Gastrocnemius medialis (tissue), 4 donors: ENCODE measurements around the gene MRM2. TPM values are rescaled to one million over a fixed set of nuclear protein-coding genes. Genes with fewer than 3 reads are reported as not detected.

Experiments
- ATAC-seq, 2 donors: fragments of 150-250 bp; one replicate each; pipeline ENCODE4 v1.9.1; 2016
- DNase-seq, 2 donors: peaks; one replicate each; pipeline ENCODE4 v3.0.0-alpha.2; 2019
- H3K27ac ChIP-seq, 4 donors: fragments of 200-600 bp; sonication (generic); 1 replicate in 1 of 4; 2 replicates in 3 of 4; pipeline ENCODE4 v1.5.1; 2016 to 2018; ENCODE audit warnings: mild to moderate bottlenecking in 2 of 4, moderate library complexity in 1 of 4
- H3K27me3 ChIP-seq, 3 donors: fragments of 200-600 bp; sonication (generic) in 2 of 3; 1 replicate in 1 of 3; 2 replicates in 2 of 3; pipeline versions ENCODE4 v1.5.1 to v1.6.0; 2016 to 2019; ENCODE audit warnings: mild to moderate bottlenecking in 1 of 3, moderate library complexity in 1 of 3
- H3K36me3 ChIP-seq, 2 donors: fragments of 200-600 bp; sonication (generic) in 1 of 2; one replicate each; pipeline ENCODE4 v1.5.1; 2017 to 2018
- H3K4me1 ChIP-seq, 2 donors: fragments of 200-600 bp; sonication (generic) in 1 of 2; one replicate each; pipeline ENCODE4 v1.5.1; 2016 to 2017; ENCODE audit warnings: mild to moderate bottlenecking in 2 of 2
- H3K4me3 ChIP-seq, 4 donors: fragments of 200-600 bp; sonication (generic) in 3 of 4; 1 replicate in 1 of 4; 2 replicates in 3 of 4; pipeline ENCODE4 v1.5.1; 2016 to 2019; ENCODE audit warnings: mild to moderate bottlenecking in 2 of 4
- H3K9me3 ChIP-seq, 3 donors: fragments of 200-600 bp; sonication (generic) in 2 of 3; 1 replicate in 1 of 3; 2 replicates in 2 of 3; pipeline ENCODE4 v1.5.1; 2016 to 2019
- CTCF ChIP-seq, 5 experiments: fragments of 450-650 bp in 3 of 5; fragments of 200-600 bp in 2 of 5; sonication (generic) in 2 of 5; IDR thresholded peaks in 4 of 5; conservative IDR thresholded peaks in 1 of 5; 1 replicate in 4 of 5; 2 replicates in 1 of 5; pipeline ENCODE4 v1.5.1; 2016 to 2019; ENCODE audit warnings: antibody characterized with exemption in 5 of 5, mild to moderate bottlenecking in 3 of 5, moderate library complexity in 3 of 5
- POLR2A ChIP-seq, 2 donors: fragments of 450-650 bp; IDR thresholded peaks; one replicate each; pipeline ENCODE4 v1.6.1; 2017; ENCODE audit warnings: antibody characterized with exemption in 2 of 2, mild to moderate bottlenecking in 2 of 2, moderate library complexity in 2 of 2
- in situ Hi-C, 4 donors: fragments of 200-750 bp; cut with MboI; loops; one replicate each; pipeline versions ENCODE4 v1.15.0 to v1.8.0; 2017; ENCODE audit warnings: low sequenced_read_pairs in 4 of 4
- intact Hi-C: fragments of 100-400 bp; cut with DNase I; formaldehyde crosslinking; loops from one replicate; pipeline ENCODE4 v1.15.1; 2023; ENCODE audit warnings: low total_unique reads
- microRNA-seq, 2 donors: library from miRNA; unstranded; fragments of <30 nt; microRNA quantifications; one replicate each; pipeline ENCODE4, GENCODE V29; 2016; ENCODE audit warnings: borderline replicate concordance in 2 of 2
- total RNA-seq, 4 donors: library from RNA; depleted of rRNA; stranded (reverse); fragments of >200 nt; gene quantifications; one replicate each; pipeline versions ENCODE4 v1.1.0 to v1.2.3, GENCODE V29; 2016

The MRM2 gene
- total RNA-seq, 4 donors from 2014 or later, result 14.1 to 41.7 (median 16.9) TPM

- Histone ChIP-seq H3K4me1 (no peaks in the 10 kb centered on the region), H3K27ac (no peak overlapping the region), H3K27me3 (no peaks in the 10 kb centered on the region), H3K4me3 (no peak overlapping the region), H3K36me3 (no peaks in the 10 kb centered on the region), H3K9me3 (no peaks in the 10 kb centered on the region)
- in situ Hi-C loops (no loop called here), intact Hi-C loops (no loop called here)
- DNase-seq (no peak), ATAC-seq (no peak)
- no peak for TF ChIP-seq CTCF (IDR thresholded peaks at IDR 0.05 in 4 of 5, conservative IDR thresholded peaks at IDR 0.05 in 1 of 5)
- no peak for TF ChIP-seq POLR2A (IDR thresholded peaks at IDR 0.05)
Observed at GRCh38 chr7:2185715-2186114, 56.3 kb downstream of the MRM2 start.

Small RNAs within 50 kb of the gene (microRNA-seq; reads per million reads assigned to microRNA genes)
- gene MIR6836, result 0 reads per million in 2 donors

Other genes with a start within 250 kb of the MRM2 start
- 10 to 100 TPM; 19.7 to 32.4 (median 22.7) TPM for gene MAD1L1, start 9.3 kb downstream of the MRM2 start, total RNA-seq
- 10 to 100 TPM; 14.7 to 22.5 (median 18.1) TPM for gene NUDT1, start within 50 bp of the MRM2 start, total RNA-seq
- 10 to 100 TPM in 3 of 4 donors, 1 to 10 TPM in 1; 6.4 to 28.1 (median 24.8) TPM for gene SNX8, start 72.2 kb upstream of the MRM2 start, total RNA-seq
- 100 to 1,000 TPM; 105 to 207 (median 195) TPM for gene EIF3B, start 112.6 kb upstream of the MRM2 start, total RNA-seq
- gene CHST12, start 161.4 kb upstream of the MRM2 start, total RNA-seq, result 10 to 100 TPM in 2 of 4 donors, 1 to 10 TPM in 2; 5.5 to 13.1 (median 10.1) TPM
- not detected for gene GRIFIN, start 234.2 kb upstream of the MRM2 start, total RNA-seq